K562 (cell line): ENCODE measurements around the gene ZBTB8A. TPM values are rescaled to one million over a fixed set of nuclear protein-coding genes. Genes with fewer than 3 reads are reported as not detected.
A peak's percentile ranks its signal among the peaks of the same experiment; 100 is the strongest.

Experiments
- ARID4B ChIP-seq: sonication (generic); formaldehyde crosslinking; IDR thresholded peaks from 2 replicates; pipeline ENCODE4 v1.8.0; 2022; ENCODE audit warnings: mild to moderate bottlenecking, missing genetic modification reagents
- CHD1 ChIP-seq: fragments of 200-600 bp; sonication (generic); IDR thresholded peaks from one replicate; pipeline ENCODE4 v1.6.1; 2012; ENCODE audit warnings: mild to moderate bottlenecking, moderate library complexity, low read length, inconsistent platforms
- ELF4 ChIP-seq: fragments of 450-650 bp; formaldehyde crosslinking; IDR thresholded peaks from 2 replicates; pipeline ENCODE4 v1.4.0; 2022; ENCODE audit warnings: missing genetic modification characterization
- GTF3C2 ChIP-seq: IDR thresholded peaks from 3 replicates; pipeline ENCODE4 v1.6.1; 2011; ENCODE audit warnings: borderline replicate concordance, mild to moderate bottlenecking, moderate library complexity; ENCODE audit not compliant: insufficient read length; ENCODE audit errors: extremely low read depth
- KDM4B ChIP-seq, 2 experiments: fragments of 450-650 bp in 1 of 2; sonication (generic) in 1 of 2; IDR thresholded peaks; 2 replicates each; pipeline ENCODE4 v1.6.1; 2016 to 2017; ENCODE audit warnings: borderline replicate concordance in 2 of 2, antibody characterized with exemption in 1 of 2, low read depth in 1 of 2, mild to moderate bottlenecking in 1 of 2
- PRPF4 ChIP-seq: fragments of 200-400 bp; formaldehyde crosslinking; IDR thresholded peaks from one replicate; pipeline ENCODE4 v1.6.1; 2017; ENCODE audit warnings: low read length, low read depth, mild to moderate bottlenecking; ENCODE audit not compliant: insufficient read depth, poor library complexity, severe bottlenecking
- RREB1 ChIP-seq: fragments of 250-450 bp; sonication (Bioruptor Pico); IDR thresholded peaks from 2 replicates; pipeline ENCODE4 v1.4.0; 2020
- SMAD4 ChIP-seq: fragments of 250-450 bp; sonication (Bioruptor Pico); conservative IDR thresholded peaks from 2 replicates; pipeline ENCODE4 v1.8.0; 2021; ENCODE audit warnings: inconsistent platforms, mild to moderate bottlenecking, moderate library complexity
- SNRNP70 ChIP-seq: fragments of 200-400 bp; formaldehyde crosslinking; optimal IDR thresholded peaks from 2 replicates; pipeline ENCODE3; 2017; ENCODE audit warnings: low read depth, low read length
- SPI1 ChIP-seq: IDR thresholded peaks from 2 replicates; pipeline ENCODE4 v1.6.1; 2011; ENCODE audit warnings: low read depth, low read length, control low read depth, borderline replicate concordance
- ZKSCAN1 ChIP-seq: fragments of 150-350 bp; IDR thresholded peaks from 2 replicates; pipeline ENCODE4 v1.6.1; 2016; ENCODE audit warnings: low read depth, low read length
- ZNF644 ChIP-seq: fragments of 200-800 bp; sonication (Bioruptor generic); IDR thresholded peaks from 2 replicates; pipeline ENCODE4 v1.6.1; 2016; ENCODE audit warnings: low read depth, missing genetic modification characterization, missing compliant biosample characterization
- polyA plus RNA-seq, 8 experiments: library from polyadenylated mRNA; depleted of rRNA in 4 of 8; stranded (reverse) in 5 of 8; unstranded in 3 of 8; fragments of >200 nt; fragmentation: Nextera tagmentation in 2 of 8; fragmentation: Illumina TruSeq in 1 of 8; extraction: Ambion mirVana in 2 of 8; extraction: Trizol in 1 of 8; gene quantifications; 2 replicates each; pipeline versions ENCODE4 v1.2.1 to v1.2.3, GENCODE V29; 2011 to 2014; ENCODE audit warnings: inconsistent platforms in 1 of 8, missing spikeins in 1 of 8
- total RNA-seq, 7 experiments: library from RNA; depleted of rRNA in 6 of 7; stranded (reverse); fragments of >200 nt in 6 of 7; fragmentation: Illumina TruSeq in 2 of 7; extraction: Trizol in 2 of 7; gene quantifications; 2 replicates each; pipeline versions ENCODE4 v1.2.1 to v1.2.3, GENCODE V29; 2011 to 2021; ENCODE audit warnings: low replicate concordance in 1 of 7

Gene ZBTB8A
- total and polyA plus RNA-seq, 9 of the 15 experiments (the other 6 are each of a cell fraction or from before 2014, with no cell fraction given): 0.01 to 0.64 (median 0.09) TPM

- no peak for TF ChIP-seq GTF3C2
- no peak for TF ChIP-seq PRPF4
- no peak for TF ChIP-seq CHD1
- TF ChIP-seq SNRNP70: no peak
- TF ChIP-seq SPI1: no peak
- TF ChIP-seq KDM4B (IDR thresholded peaks at IDR 0.05; ENCODE audit: borderline replicate concordance in 2 of 2, low read depth in 1 of 2): no peak
- TF ChIP-seq ARID4B: peak; percentile 80; the same call in 1 of the 2 replicates
- no peak for TF ChIP-seq ZKSCAN1
- TF ChIP-seq RREB1 (CRISPR knock-in tag): no peak
- peak; percentile 45; the same call in 1 of the 2 replicates for TF ChIP-seq ZNF644 (tag)
- no peak for TF ChIP-seq ELF4 (CRISPR knock-in tag)
- TF ChIP-seq SMAD4 (CRISPR knock-in tag): peak; percentile 99
These were observed 38.6 kb upstream of the ZBTB8A start (continued) for GRCh38 chr1:32500387-32501209.
